GM18873 (cell line): ENCODE results near the gene PDE1A.
"Not testable (repeated sequence)": the region's sequence is repeated elsewhere in the genome, so short reads cannot be mapped to it uniquely, and the experiment has no call there.

Experiments used
- ATAC-seq: cut with Tn5 transposase; IDR thresholded peaks from one replicate; pipeline ENCODE4 v1.9.1; 2021; ENCODE audit warnings: mild to moderate bottlenecking, moderate library complexity, moderate number of reproducible peaks; ENCODE audit not compliant: unreplicated experiment, low FRiP score

PDE1A gene

DNA sequence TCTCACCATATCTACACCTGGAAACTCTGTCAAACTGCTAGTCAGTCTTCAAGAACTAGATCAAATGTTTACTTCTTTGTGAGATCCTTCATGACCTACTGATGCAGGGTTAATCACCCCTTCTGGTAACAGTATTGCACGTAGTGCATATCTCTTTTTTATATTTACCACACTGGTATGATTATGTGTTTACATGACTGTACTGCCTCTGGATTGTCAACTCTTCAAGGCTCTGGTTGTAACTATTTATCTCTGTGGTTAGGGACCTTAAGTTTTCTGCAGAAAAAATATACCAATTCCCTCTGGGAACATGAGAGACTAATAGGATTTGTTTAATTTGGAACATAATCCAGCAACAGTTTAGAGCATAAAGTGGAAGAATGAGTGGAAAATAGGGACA lies 135.5 kb downstream of the PDE1A start:
- no peak for ATAC-seq

DNA sequence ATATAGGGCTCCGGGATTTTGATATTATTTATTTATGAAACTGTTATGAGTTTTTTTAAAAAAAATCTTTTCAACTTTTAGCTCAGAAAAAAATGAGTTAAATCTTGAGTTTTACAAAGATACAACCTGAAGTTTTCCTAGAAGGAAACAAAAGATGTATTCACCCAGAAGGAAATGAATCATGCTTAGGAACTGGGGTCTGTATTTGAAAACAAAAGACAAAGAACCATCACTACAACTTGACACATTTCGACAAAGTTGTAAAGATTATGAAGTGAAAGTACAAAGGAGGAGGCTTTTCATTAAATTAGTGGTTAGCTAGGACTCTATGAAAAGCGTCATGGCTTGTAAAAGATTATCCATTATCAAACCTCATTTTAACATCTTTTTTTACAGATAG lies 143.3 kb downstream of the PDE1A start:
- ATAC-seq, result no peak

DNA sequence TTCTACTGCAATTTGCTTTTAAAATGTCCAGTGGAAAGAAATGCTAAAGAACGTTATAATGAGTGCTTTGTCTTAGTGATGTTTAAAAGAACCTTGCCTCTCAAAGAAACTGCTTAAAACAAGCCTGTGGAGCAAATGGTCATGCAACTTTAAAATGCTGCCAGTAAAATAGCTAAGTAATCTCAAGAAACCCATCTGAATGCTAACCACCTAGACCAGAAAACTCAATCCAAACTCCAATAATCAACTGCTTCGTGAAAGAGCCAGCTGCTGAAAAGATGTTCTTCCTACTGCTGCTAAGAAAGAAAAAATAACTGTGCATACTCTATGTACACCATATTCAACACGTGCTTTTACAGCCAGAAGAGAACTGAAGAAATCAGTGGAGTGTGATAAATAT lies 145.6 kb downstream of the PDE1A start:
- ATAC-seq, result no peak

DNA sequence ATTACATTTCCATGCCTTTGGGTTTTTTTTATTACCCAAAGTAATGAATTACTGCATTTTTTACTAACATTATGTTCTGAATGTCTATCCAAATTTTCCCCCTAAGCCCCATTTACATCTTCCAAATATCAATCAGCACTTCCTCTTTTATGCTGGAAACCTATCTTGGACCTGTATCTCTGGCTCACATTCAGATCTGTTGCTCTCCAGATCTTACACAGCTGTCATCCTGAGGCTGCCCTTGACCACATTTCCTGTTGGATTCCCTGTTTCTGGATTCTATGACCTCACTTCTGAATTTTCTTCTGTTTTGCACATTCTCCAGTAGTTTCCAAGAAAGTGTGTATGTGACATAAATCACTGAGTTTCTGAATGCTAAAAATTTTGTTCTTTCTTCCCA lies 146.7 kb downstream of the PDE1A start:
- ATAC-seq, result no peak

DNA sequence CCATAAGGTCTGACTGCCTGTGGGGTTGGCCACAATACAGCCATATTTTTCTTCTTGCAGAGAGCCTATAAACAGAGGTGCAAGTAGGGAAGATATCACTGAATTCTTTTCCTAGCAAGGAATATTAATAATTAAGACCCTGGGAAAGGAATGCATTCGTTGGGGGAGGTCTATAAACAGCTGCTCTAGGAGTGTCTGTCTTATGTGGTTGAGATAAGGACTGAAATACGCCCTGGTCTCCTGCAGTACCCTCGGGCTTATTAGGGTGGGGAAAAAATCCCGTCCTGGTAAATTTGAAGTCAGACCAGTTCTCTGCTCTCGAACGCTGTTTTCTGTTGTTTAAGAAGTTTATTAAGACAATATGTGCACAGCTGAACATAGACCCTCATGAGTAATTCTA lies 150.2 kb downstream of the PDE1A start:
- not testable (repeated sequence) for ATAC-seq

DNA sequence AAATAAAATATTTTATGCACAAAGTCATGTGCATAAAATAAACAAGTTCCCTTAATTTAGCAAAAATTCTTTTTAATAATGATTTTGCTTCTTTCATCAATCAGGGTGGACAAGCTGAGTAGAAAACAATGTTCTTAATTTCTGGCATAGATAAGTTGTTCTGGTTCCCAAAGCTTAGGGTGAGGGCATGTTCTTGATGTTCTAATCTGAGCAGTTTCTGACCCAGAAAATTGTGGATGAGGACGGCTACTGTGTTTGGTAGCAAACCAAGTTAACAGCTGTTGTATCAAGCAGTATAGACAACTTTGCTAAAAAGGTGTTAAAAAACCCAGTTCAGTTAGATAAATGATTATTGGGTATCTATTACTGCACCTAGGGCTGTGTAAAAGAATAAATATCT lies 158.9 kb downstream of the PDE1A start:
- no peak for ATAC-seq

DNA sequence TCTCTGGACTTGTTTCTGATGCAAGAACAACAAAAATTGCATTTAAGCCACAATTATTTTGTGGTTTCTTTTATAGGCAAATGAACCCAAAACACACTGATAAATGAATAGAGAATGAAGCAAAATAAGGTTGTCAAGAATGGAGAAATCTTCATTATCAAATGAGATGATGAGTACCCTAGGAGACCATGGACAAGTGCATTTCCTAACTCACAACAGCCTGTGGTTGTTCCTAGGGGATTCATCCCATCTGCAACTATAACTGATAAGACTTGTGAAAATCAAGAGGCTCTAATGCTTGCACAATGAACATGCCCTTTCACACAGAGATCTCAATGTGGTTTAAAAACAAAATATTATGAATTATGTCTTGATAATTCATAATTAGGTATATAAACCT lies 159.9 kb downstream of the PDE1A start:
- no peak for ATAC-seq

DNA sequence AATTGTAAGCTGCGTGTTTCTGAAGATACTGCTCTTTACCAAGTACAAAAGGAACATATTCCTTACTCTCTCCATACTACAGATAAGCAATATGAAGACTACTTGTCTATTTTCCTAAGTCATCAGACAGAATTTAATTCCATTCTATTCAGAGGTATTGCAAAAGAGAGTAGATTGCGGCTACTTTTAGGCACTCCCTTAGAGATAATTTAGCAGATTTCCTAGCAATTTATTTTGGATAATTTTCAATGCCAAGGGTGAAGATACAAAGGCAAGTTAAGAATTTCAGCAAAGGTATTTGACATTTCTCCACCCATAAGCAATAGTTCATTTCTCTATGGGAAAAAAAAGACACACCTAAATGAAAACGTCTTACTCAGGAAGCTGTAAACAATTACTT lies 161.1 kb downstream of the PDE1A start:
- ATAC-seq, result no peak

DNA sequence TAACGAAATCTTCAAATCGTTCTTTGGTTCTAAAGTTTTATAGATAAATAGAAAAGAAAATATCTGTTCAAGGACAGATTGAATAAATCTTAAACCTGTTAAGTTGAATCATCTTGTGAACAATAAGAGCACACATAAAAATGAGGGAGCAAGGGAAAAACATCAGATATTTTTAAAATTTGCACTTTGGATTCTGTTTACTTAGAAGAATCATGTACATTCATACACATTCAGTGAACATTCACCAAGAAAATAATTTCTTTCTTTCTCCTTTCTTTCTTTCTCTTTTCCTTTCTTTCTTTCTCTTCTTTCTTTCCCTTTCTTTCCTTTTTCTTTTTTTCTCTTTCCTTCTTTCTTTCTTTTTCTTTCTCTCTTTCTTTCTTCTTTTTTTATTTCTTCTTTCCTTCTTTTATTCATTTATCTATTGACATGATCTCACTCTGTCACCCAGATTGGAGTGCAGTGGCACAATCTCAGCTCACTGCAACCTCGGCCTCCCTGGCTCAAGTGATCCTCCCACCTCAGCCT lies 164.9 kb downstream of the PDE1A start:
- no peak for ATAC-seq

DNA sequence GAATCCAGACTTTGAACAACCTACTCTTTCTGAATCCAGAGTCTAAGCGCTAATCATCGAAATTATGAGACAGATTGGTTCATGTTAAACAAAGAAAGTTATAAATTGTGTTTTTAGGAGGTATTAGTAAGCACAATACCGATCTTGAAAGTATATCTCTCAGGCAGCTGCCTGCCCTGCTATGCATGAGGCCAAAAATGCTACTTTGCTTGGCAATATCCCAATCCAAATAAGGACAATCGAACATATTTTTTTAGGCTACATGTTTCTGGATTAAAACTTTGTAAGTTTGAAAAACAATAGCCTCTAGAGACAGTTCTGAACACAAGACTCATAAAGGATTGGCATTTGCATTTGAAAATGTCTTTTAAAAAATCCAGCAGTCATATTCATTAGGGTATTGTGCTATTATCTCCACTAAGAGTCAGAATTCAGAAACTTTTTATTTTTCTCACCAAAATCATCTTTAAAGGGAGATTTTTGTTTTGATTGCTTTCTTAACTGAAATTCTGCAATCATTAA lies 167.1 kb downstream of the PDE1A start:
- ATAC-seq, result no peak

DNA sequence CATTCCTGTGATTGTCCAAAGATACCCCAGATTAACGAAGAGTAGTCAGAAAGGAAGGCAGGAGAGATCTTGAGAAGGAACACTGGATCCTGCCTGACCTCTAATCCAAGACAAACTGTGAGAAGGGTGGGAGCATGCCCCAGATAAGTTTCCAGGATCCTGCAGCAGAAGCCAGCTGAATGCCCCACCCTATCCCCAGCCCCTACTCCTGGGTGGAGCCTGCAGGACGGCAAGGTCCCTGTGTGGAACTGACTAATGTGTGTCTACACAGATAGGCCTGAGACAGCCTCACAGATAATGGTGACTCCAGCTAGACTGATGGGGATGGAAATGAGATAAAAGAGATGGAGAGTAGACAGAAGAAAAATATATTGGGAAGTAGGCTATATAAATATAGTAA lies 174.3 kb downstream of the PDE1A start:
- no peak for ATAC-seq

DNA sequence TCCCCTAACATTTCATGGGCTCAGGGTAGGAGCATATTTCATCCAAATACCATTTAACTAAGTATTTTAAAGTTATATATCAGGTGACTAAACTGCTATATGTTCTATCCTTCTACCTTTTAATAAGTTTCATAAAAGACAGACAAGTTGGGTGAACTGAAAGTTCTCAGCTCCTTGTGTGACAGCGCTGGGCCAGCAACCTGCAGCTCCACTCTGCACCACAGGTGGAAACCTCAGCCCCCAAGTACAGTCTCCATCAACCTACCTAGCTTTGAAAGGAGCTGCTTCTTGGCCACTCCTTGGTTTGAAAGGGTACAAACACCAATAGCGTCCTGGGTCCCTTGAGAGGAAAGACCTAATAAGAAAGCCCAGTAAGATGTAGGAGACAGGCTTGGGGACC lies 177.9 kb downstream of the PDE1A start:
- no peak for ATAC-seq

DNA sequence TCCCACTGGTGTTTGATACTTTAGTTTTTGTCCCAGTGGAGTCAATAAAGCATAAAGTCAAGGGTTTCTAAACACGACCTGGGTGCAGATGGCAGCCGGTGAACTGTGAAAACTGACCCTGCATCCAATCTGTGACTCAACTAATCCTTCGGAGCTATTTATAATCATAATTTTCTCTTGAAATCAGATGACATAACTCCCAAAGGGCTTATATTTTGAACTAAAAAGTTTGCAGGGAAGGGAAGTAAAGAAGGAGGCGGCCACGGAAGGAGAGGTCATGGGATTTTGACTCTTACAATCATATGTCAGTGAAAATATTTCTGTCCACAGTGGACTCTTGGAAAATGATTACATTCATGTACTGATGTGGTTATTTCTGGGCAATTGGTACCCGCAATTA lies 178.5 kb downstream of the PDE1A start:
- ATAC-seq, result no peak

DNA sequence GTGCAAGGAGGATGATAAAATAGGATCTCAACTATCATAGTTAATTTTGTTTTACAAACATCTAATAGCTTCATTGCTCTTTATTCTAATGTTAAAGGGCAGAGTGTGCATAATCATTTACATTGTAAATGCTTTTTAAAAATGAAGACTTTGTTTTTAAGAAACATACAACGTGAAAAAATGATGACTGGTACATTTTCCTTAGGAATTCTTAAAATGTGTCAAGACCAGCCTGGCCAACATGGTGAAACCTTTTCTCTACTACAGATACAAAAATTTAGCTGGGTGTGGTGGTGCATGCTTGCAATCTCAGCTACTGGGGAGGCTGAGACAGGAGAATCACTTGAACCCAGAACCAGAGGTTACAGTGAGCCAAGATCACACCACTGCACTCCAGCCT lies 179.0 kb downstream of the PDE1A start:
- ATAC-seq, result no peak

DNA sequence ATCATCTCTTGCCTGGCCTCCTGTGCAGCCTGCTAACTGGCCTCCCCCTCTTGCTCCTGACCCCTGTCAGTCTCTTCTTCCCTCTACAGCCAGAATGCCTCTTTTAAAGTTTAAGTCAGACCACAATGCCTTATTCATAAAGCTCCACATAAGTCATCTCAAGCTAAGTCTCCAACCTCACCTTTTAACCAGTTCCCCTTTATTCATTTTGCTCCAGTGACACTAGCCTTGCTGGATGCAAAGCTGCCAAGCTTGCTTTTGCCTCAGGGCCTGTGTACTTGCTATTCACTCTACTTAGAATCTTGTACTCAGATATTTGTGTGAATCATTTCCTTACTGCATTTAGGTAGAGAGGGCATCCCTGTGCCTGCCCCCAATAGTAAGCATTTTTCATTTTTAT lies 180.9 kb downstream of the PDE1A start:
- no peak for ATAC-seq

DNA sequence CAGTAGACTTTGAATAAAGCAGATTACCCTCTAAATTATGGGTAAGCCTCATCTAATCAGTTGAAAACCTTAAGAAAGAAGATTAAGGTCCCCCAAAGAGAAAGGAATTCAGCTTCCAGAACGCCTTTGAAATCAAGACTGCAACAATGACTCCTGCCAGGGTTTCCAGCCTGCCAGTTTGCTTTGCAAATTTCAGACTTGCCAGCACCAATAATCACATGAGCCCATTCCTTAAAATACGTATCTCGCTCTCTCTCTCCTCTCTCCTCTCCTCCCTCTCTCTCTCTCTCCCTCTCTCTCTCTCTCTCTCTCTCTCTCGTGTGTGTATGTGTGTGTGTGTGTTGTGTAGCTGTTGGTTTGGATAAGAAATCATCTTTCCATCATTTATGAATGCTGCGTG lies 184.2 kb downstream of the PDE1A start:
- no peak for ATAC-seq

DNA sequence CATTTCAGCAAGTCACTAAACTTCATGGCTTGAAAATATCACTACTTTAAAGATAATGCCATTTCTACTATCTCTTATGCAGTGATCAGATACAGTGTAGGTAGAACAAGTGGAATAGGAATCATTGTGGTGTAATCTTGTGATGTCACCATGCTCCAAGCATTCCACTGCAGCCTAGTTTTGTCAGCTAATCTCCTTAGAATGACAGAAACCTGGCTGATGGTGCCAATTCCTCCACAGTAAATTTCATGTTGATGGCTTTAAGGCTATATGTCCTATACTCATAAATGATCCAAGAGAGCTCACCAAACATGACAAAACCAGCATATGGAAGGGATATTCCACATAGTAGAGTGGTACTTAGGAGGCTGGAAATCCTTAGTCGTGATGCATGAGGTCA lies 184.9 kb downstream of the PDE1A start:
- no peak for ATAC-seq

DNA sequence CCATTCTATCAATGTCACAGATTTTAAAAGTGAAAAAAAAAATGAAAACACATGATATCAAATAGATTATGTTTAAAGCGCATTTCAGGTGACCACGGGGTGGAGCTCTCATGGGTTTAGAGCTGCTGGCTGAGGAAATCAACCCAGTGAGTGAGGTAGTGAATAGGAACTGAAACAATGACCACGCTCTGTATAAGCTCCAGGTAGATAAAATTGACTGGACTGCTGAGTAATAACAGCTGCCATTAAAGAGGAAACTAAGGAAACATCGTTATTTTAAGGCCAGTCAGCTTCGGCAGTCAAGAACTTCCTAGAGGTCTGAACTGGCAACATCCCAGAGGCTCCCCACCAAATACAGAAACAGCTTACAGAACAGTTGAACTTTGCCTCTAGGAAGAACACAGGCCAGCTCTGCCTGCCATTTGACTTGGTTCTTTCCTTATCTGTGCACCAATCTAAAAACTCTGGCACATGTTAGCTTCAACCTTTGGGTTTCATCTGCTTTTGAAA lies 185.9 kb downstream of the PDE1A start:
- ATAC-seq, result peak; percentile 100

DNA sequence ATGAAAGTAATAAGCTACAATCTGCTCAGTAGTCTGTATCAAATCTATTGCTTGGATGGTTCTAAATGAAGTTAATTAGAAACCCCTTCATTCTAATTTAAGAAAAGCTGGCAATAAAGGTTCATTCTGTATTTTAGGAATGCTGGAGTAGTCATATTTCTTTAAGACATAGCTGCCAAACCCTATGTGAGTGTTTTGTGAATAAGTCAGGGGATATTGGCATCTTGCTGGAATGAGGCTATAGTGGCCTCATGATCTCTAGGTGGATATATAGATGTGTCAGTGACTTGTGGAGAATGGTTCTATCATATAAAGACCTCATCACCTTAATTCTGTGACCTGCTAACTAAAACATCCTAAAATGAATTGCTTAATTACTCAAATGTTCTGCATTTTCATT lies 196.3 kb downstream of the PDE1A start:
- no peak for ATAC-seq

DNA sequence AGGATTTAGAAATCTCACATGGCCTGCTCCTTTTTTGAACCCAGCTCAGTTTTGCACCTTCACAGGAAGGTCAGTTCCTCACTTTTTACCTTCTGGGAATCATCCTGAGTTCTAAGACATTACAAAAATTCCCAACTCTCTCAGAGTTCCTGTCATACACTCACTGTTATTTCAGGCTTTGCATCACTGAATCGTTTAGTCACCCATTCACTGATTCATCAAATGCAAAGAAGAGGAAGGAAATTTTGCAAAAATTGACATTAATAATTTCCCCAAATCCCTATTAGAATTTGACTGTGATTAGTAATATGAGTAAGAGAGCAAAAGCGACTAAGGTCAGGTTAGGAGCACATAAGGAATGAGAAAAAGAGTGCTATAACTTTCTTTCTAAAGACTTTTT lies 197.5 kb downstream of the PDE1A start:
- ATAC-seq, result no peak

DNA sequence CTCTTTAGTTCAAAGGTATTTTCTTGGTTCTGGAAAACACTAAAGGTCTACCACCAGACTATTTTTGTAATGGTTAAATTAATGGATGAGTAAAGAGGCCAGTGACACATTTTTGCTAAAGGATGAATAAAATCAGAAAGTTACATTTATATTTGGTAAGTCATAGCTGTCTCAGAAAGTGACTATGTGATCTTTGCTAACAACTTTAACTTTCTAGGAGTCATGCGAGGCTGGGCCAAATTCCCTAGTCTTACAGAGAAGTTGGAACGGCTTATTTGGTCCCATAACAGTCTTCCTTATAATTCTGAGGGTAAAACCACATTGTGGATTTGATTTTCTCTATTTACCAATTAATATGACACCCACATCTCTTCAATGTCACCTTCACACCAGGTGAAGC lies 198.1 kb downstream of the PDE1A start:
- ATAC-seq, result no peak

DNA sequence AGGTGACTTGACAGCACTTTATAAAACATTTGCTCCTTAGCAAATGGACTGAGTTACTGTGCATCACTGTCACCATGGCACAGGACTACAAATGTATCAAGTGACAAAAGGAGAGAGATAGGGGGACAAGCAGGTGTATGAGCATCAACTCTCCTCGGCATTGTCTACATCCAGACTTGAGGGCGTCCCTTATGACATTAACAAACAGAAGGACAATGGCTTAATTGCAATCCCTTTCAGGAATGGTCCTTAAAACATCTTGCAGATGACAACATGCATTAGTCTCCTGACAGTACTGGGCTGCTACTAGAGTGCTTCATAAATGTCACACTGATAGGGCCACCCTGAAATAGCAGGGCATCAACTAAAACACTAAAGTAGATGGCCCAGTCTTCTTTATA lies 198.8 kb downstream of the PDE1A start:
- ATAC-seq, result no peak

DNA sequence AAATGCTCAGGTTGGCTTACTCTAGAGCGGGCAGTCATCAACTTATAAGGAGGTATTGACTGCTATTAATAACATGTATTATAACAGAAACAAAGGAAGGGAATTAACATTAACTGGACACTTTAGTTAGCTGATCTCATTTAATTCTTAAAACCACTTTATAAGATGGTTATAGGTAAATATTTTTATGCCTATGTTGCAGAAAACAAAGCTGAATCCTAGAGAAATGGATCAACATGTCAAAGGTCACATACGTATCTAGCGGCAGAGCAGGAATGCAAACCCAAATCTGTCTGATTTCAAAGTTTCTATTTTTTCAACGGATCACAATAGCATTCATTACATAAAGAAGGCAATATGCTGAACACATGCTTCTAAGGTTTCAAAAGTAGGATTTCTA lies 200.0 kb downstream of the PDE1A start:
- no peak for ATAC-seq
